Endothelial cell (in vitro differentiated cells): ENCODE data around the gene SYTL5. TPM values are rescaled to one million over a fixed set of nuclear protein-coding genes. Genes with fewer than 3 reads are reported as not detected.

Source experiments
- DNase-seq: peaks from one replicate; pipeline ENCODE4 v3.0.0; 2021; ENCODE audit warnings: low spot score
- H3K27ac Mint-ChIP-seq: one replicate; pipeline ENCODE4 v1.8.0; 2021; ENCODE audit warnings: mixed read lengths, inconsistent platforms; ENCODE audit not compliant: unreplicated experiment
- H3K27me3 Mint-ChIP-seq: one replicate; pipeline ENCODE4 v1.8.0; 2021; ENCODE audit warnings: mild to moderate bottlenecking, moderate library complexity, mixed read lengths, inconsistent platforms; ENCODE audit not compliant: unreplicated experiment
- H3K36me3 Mint-ChIP-seq: one replicate; pipeline ENCODE4 v1.8.0; 2021; ENCODE audit warnings: mild to moderate bottlenecking, low read depth, mixed read lengths, inconsistent platforms; ENCODE audit not compliant: unreplicated experiment
- H3K4me1 Mint-ChIP-seq: one replicate; pipeline ENCODE4 v1.8.0; 2021; ENCODE audit warnings: mild to moderate bottlenecking, mixed read lengths, inconsistent platforms; ENCODE audit not compliant: unreplicated experiment
- H3K4me3 Mint-ChIP-seq: one replicate; pipeline ENCODE4 v1.8.0; 2021; ENCODE audit warnings: mild to moderate bottlenecking, mixed read lengths, inconsistent platforms; ENCODE audit not compliant: unreplicated experiment
- H3K9me3 Mint-ChIP-seq: one replicate; pipeline ENCODE4 v1.8.0; 2021; ENCODE audit warnings: mixed read lengths, inconsistent platforms; ENCODE audit not compliant: unreplicated experiment
- total RNA-seq: library from RNA; stranded (reverse); fragmentation: NEBNext Ultra II Directional; extraction: Animal tissue kit (Norgen Biotek cat#: 25700); gene quantifications from one replicate; pipeline ENCODE4 v1.2.1, GENCODE V29; 2021; ENCODE audit not compliant: unreplicated experiment
- TF ChIP-seq, protein P1 (sequence below): fragments of 200-600 bp; sonication (generic); IDR thresholded peaks from one replicate; pipeline ENCODE4 v1.5.0; 2021; ENCODE audit warnings: antibody characterized with exemption; ENCODE audit not compliant: unreplicated experiment

SYTL5 gene
- total RNA-seq, 1 donor from 2014 or later: not detected

DNA sequence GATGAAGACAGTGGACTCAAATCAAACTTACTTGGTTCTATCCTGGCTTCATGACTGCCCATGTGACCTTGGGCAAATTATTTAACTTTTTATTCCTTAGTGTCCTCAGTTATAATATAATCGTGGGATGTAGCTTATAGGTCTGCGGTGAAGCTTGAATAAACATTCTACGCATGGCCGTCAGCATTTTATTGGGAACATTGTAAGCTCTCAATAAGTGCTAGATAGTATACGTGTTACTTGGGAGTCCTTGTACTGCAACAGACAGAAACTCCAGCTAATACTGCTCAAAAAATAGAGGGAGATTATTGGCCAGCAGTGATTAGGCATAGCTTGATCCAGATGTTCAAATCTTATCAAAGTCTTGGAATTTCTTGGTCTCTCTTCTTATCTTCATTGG lies 104.8 kb downstream of the SYTL5 start:
- H3K4me1 Mint-ChIP-seq: no peaks in the 10 kb centered on the region
- peaks cover 2% of the 10 kb centered on the region for H3K27me3 Mint-ChIP-seq
- H3K27ac Mint-ChIP-seq: no peak overlapping the region
- no peaks in the 10 kb centered on the region for H3K9me3 Mint-ChIP-seq
- TF ChIP-seq, protein P1, sequence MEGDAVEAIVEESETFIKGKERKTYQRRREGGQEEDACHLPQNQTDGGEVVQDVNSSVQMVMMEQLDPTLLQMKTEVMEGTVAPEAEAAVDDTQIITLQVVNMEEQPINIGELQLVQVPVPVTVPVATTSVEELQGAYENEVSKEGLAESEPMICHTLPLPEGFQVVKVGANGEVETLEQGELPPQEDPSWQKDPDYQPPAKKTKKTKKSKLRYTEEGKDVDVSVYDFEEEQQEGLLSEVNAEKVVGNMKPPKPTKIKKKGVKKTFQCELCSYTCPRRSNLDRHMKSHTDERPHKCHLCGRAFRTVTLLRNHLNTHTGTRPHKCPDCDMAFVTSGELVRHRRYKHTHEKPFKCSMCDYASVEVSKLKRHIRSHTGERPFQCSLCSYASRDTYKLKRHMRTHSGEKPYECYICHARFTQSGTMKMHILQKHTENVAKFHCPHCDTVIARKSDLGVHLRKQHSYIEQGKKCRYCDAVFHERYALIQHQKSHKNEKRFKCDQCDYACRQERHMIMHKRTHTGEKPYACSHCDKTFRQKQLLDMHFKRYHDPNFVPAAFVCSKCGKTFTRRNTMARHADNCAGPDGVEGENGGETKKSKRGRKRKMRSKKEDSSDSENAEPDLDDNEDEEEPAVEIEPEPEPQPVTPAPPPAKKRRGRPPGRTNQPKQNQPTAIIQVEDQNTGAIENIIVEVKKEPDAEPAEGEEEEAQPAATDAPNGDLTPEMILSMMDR: no peak
- no peak overlapping the region for H3K4me3 Mint-ChIP-seq
- DNase-seq: no peak
- H3K36me3 Mint-ChIP-seq: no peaks in the 10 kb centered on the region

DNA sequence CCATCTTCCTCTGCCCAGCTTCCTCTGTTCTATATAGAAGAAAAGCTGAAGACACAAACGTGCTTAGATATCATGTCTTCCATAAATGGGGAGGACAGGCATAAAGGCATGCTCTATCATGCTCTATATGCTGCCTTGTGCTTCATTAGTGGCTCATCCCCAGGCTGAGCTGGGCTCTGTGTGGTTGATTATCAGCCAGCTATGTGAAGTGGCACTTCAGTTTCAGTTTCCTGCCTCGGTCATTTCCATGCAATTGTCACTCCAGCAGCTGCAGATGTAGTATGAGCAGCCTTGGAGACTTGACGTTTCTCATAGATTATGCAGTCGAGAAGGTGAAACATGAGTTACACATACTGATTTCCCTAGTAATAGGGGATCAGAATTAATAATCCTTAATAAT lies 106.2 kb downstream of the SYTL5 start:
- H3K9me3 Mint-ChIP-seq: no peaks in the 10 kb centered on the region
- H3K27ac Mint-ChIP-seq: no peak overlapping the region
- TF ChIP-seq, protein P1: no peak
- DNase-seq: no peak
- no peaks in the 10 kb centered on the region for H3K36me3 Mint-ChIP-seq
- H3K4me1 Mint-ChIP-seq: no peaks in the 10 kb centered on the region
- H3K4me3 Mint-ChIP-seq: no peak overlapping the region
- H3K27me3 Mint-ChIP-seq: peaks cover 2% of the 10 kb centered on the region

DNA sequence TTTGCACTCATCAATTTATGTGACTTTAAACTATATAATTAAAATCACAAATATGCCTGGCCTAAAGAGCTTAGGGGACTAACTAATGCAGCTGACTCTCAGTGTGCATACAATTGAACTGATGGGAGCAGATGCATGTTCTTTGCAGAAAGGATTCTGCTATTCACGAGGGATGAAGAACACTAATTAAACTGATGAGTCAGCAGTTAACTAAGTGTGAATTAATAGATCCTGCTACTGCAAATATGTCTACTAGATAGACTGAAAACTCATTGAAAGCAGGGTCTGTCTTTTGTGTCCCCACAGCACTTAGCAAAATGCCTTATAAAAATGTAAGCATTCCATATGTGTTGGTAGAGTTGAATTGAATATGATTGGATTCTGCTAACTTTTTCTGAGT lies 110.4 kb downstream of the SYTL5 start:
- no peaks in the 10 kb centered on the region for H3K36me3 Mint-ChIP-seq
- TF ChIP-seq, protein P1: no peak
- DNase-seq: no peak
- peaks cover 2% of the 10 kb centered on the region for H3K27me3 Mint-ChIP-seq
- no peak overlapping the region for H3K4me3 Mint-ChIP-seq
- no peaks in the 10 kb centered on the region for H3K4me1 Mint-ChIP-seq
- no peak overlapping the region for H3K27ac Mint-ChIP-seq
- H3K9me3 Mint-ChIP-seq: no peaks in the 10 kb centered on the region

DNA sequence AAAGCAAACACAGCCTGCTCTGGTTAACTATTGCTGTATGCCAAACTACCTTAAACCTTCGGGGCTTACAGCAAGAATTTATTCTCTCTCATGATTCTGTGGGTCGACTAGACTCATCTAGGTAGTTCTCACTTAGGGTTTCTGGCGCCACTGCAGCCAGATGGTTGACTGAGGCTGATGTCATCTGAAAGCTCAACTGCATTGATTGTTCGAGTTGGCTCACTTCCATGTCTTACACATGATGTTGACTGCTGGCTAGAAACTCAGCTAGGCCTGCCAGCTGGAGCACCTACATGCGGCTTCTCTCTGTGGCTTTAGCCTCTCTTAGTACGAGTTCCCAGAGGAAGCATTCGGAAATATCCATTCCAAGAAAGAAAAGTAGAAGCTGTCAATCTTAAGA lies 111.1 kb downstream of the SYTL5 start:
- H3K27me3 Mint-ChIP-seq: peaks cover 2% of the 10 kb centered on the region
- no peak overlapping the region for H3K4me3 Mint-ChIP-seq
- no peaks in the 10 kb centered on the region for H3K4me1 Mint-ChIP-seq
- no peak overlapping the region for H3K27ac Mint-ChIP-seq
- no peaks in the 10 kb centered on the region for H3K36me3 Mint-ChIP-seq
- no peak for DNase-seq
- TF ChIP-seq, protein P1: no peak
- no peaks in the 10 kb centered on the region for H3K9me3 Mint-ChIP-seq

DNA sequence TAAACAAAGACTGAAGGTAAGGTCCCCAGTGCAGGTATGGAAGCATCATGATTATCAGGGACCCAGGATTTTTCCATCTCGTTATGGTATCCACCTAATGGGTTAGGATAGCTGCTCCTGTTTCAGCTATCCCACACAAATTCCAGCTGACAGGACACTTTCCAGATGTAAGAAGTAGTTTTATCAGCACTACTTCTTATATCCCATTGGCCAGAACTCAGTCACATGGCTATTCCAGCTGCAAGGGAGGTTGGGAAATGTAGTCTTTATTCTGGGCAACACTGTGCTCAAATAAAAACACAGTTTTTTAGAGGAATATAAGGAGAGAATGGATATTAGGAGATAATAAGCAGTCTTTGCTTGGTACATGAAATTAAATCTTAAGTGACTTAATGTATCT lies 117.6 kb downstream of the SYTL5 start:
- H3K27ac Mint-ChIP-seq: no peak overlapping the region
- no peak for DNase-seq
- no peaks in the 10 kb centered on the region for H3K27me3 Mint-ChIP-seq
- no peaks in the 10 kb centered on the region for H3K4me1 Mint-ChIP-seq
- TF ChIP-seq, protein P1: no peak
- H3K36me3 Mint-ChIP-seq: no peaks in the 10 kb centered on the region
- no peak overlapping the region for H3K4me3 Mint-ChIP-seq
- no peaks in the 10 kb centered on the region for H3K9me3 Mint-ChIP-seq
